A204.1 (cell line): ENCODE results near the gene RASA3.

ENCODE experiments used
- FAIRE-seq: peaks from 2 replicates; lab custom pipeline; 2012; peaks lifted over from hg19 to GRCh38; lab: Jason Lieb, UNC

The RASA3 gene

GRCh38 chr13:114050536-114051450 lies 81.6 kb downstream of the RASA3 start:
- no peak for FAIRE-seq

- no peak for FAIRE-seq
Observed at GRCh38 chr13:114049626-114050101, 82.8 kb downstream of the RASA3 start.

GRCh38 chr13:114049026-114049425 lies 83.4 kb downstream of the RASA3 start:
- no peak for FAIRE-seq

- no peak for FAIRE-seq
Observed at GRCh38 chr13:114048443-114048842, 84.0 kb downstream of the RASA3 start.

GRCh38 chr13:114047358-114047881 lies 85.0 kb downstream of the RASA3 start:
- FAIRE-seq = no peak

GRCh38 chr13:114046431-114046975 lies 85.9 kb downstream of the RASA3 start:
- no peak for FAIRE-seq

GRCh38 chr13:114045113-114045735 lies 87.2 kb downstream of the RASA3 start:
- no peak for FAIRE-seq

- FAIRE-seq = peak; percentile 57
Observed at GRCh38 chr13:114044486-114044885, 87.9 kb downstream of the RASA3 start.

GRCh38 chr13:114043421-114044053 lies 88.9 kb downstream of the RASA3 start:
- FAIRE-seq = peak; percentile 29

GRCh38 chr13:114042066-114042815 lies 90.2 kb downstream of the RASA3 start:
- no peak for FAIRE-seq

GRCh38 chr13:114041493-114041892 lies 90.9 kb downstream of the RASA3 start:
- FAIRE-seq = no peak

GRCh38 chr13:114039471-114040141 lies 92.8 kb downstream of the RASA3 start:
- no peak for FAIRE-seq

GRCh38 chr13:114038900-114039299 lies 93.5 kb downstream of the RASA3 start:
- no peak for FAIRE-seq

- FAIRE-seq = no peak
Observed at GRCh38 chr13:114038211-114038613, 94.2 kb downstream of the RASA3 start.

- no peak for FAIRE-seq
Observed at GRCh38 chr13:114037674-114038073, 94.7 kb downstream of the RASA3 start.

GRCh38 chr13:114035583-114036531 lies 96.6 kb downstream of the RASA3 start:
- FAIRE-seq = no peak

- FAIRE-seq = no peak
Observed at GRCh38 chr13:114035186-114035582, 97.2 kb downstream of the RASA3 start.

- no peak for FAIRE-seq
Observed at GRCh38 chr13:114034481-114034891, 97.9 kb downstream of the RASA3 start.

- no peak for FAIRE-seq
Observed at GRCh38 chr13:114033541-114034315, 98.7 kb downstream of the RASA3 start.
